ENCODE measurements around the gene POU2F2.
"Not testable (repeated sequence)": the region's sequence is repeated elsewhere in the genome, so short reads cannot be mapped to it uniquely, and the experiment has no call there.

The POU2F2 gene

GRCh38 chr19:42124386-42124901 lies 7.8 kb downstream of the POU2F2 start:
- no peak for DNase-seq

- no peak for DNase-seq
Observed at GRCh38 chr19:42123765-42124164, 8.5 kb downstream of the POU2F2 start.

GRCh38 chr19:42122691-42123607 lies 9.3 kb downstream of the POU2F2 start:
- DNase-seq: peak; percentile 42

- peak; percentile 96 for DNase-seq
Observed at GRCh38 chr19:42121656-42122069, 10.6 kb downstream of the POU2F2 start.

- no peak for DNase-seq
Observed at GRCh38 chr19:42121036-42121621, 11.1 kb downstream of the POU2F2 start.

- no peak for DNase-seq
Observed at GRCh38 chr19:42120276-42120980, 11.8 kb downstream of the POU2F2 start.

- no peak for DNase-seq
Observed at GRCh38 chr19:42117076-42117475, 15.2 kb downstream of the POU2F2 start.

- no peak for DNase-seq
Observed at GRCh38 chr19:42116308-42117075, 15.8 kb downstream of the POU2F2 start.

GRCh38 chr19:42115705-42116104 lies 16.5 kb downstream of the POU2F2 start:
- no peak for DNase-seq

GRCh38 chr19:42115219-42115618 lies 17.0 kb downstream of the POU2F2 start:
- no peak for DNase-seq

GRCh38 chr19:42114412-42114811 lies 17.8 kb downstream of the POU2F2 start:
- no peak for DNase-seq

- DNase-seq: peak; percentile 98
Observed at GRCh38 chr19:42113641-42114348, 18.5 kb downstream of the POU2F2 start.

GRCh38 chr19:42111811-42112210 lies 20.4 kb downstream of the POU2F2 start:
- DNase-seq: peak; percentile 84

- DNase-seq: peak; percentile 94
Observed at GRCh38 chr19:42111384-42111783, 20.9 kb downstream of the POU2F2 start.

- DNase-seq: no peak
Observed at GRCh38 chr19:42110658-42111057, 21.6 kb downstream of the POU2F2 start.

- no peak for DNase-seq
Observed at GRCh38 chr19:42109896-42110295, 22.4 kb downstream of the POU2F2 start.

GRCh38 chr19:42108527-42109389 lies 23.5 kb downstream of the POU2F2 start:
- peak; percentile 86 for DNase-seq

- DNase-seq: no peak
Observed at GRCh38 chr19:42105368-42105767, 26.9 kb downstream of the POU2F2 start.

GRCh38 chr19:42102877-42103276 lies 29.4 kb downstream of the POU2F2 start:
- no peak for DNase-seq

- DNase-seq: not testable (repeated sequence)
Observed at GRCh38 chr19:42100241-42100640, 32.0 kb downstream of the POU2F2 start.
